D721Med (cell line): ENCODE measurements around the gene ADM2.

Source experiments
- DNase-seq: peaks from one replicate; pipeline ENCODE4 v3.0.0; 2011; ENCODE audit warnings: low spot score; ENCODE audit not compliant: insufficient read length
- FAIRE-seq: peaks from 2 replicates; lab custom pipeline; 2011; peaks lifted over from hg19 to GRCh38; lab: Jason Lieb, UNC
- CTCF ChIP-seq: IDR thresholded peaks from 2 replicates; pipeline ENCODE4 v1.5.1; 2012; ENCODE audit warnings: mild to moderate bottlenecking, control low read depth; ENCODE audit not compliant: insufficient read depth; ENCODE audit errors: missing control alignments

Gene ADM2

GRCh38 chr22:50487290-50488005, 6.1 kb downstream of the ADM2 start:
- no peak for FAIRE-seq

GRCh38 chr22:50488006-50488677, 6.8 kb downstream of the ADM2 start:
- no peak for FAIRE-seq

More at GRCh38 chr22:50487290-50488005, 6.1 kb downstream of the ADM2 start:
- no peak for TF ChIP-seq CTCF
- no peak for DNase-seq

GRCh38 chr22:50488886-50489285, 7.5 kb downstream of the ADM2 start:
- TF ChIP-seq CTCF = no peak
- DNase-seq (no peak), FAIRE-seq (no peak)

More at GRCh38 chr22:50488006-50488677, 6.8 kb downstream of the ADM2 start:
- DNase-seq = no peak
- no peak for TF ChIP-seq CTCF

GRCh38 chr22:50489363-50490243, 8.3 kb downstream of the ADM2 start:
- FAIRE-seq (no peak), DNase-seq (no peak)
- no peak for TF ChIP-seq CTCF

GRCh38 chr22:50490531-50491308, 9.4 kb downstream of the ADM2 start:
- no peak for TF ChIP-seq CTCF

GRCh38 chr22:50497093-50497492, 15.8 kb downstream of the ADM2 start:
- DNase-seq (no peak), FAIRE-seq (no peak)
- TF ChIP-seq CTCF = no peak

More at GRCh38 chr22:50490531-50491308, 9.4 kb downstream of the ADM2 start:
- DNase-seq (no peak), FAIRE-seq (no peak)
